Measurements from ENCODE around the gene CYTH2. TPM values are rescaled to one million over a fixed set of nuclear protein-coding genes. Genes with fewer than 3 reads are reported as not detected.

Gene CYTH2
- total and polyA plus RNA-seq, 7 donors, result 21.8 to 45.2 (median 36.6) TPM

GRCh38 chr19:48489608-48490216, 20.5 kb downstream of the CYTH2 start:
- Histone ChIP-seq H3K9me3 (no peaks in the 10 kb centered on the region), H3K27me3 (ENCODE audit: insufficient read depth in 3 of 3, low read length in 2 of 3) (peaks cover 0 to 37% (median 13%) of the 10 kb centered on the region in 3 donors), H3K4me3 (no peak overlapping the region), H3K4me1 (peaks cover 8% of the 10 kb centered on the region), H3K27ac (no peak overlapping the region), H3K36me3 (ENCODE audit: insufficient read depth in 1 of 2, low read depth in 1 of 2) (no peaks in the 10 kb centered on the region)
- intact Hi-C loops (cut with DNase I), result loop anchor here (1.0 to 2.0 kb wide), 2 partner anchors 95 to 97 kb away; no protein-coding TSS in a partner anchor
- ATAC-seq, result peak; percentile 52 to 71 (median 57)
- WGBS, 3 donors, result 16 to 20% (median 20%) methylated on average over 19 of the region's 19 CpGs
- TF ChIP-seq CTCF (IDR thresholded peaks at IDR 0.05), result peak; percentile 92
- peak; percentile 76 to 88 for DNase-seq

DNA sequence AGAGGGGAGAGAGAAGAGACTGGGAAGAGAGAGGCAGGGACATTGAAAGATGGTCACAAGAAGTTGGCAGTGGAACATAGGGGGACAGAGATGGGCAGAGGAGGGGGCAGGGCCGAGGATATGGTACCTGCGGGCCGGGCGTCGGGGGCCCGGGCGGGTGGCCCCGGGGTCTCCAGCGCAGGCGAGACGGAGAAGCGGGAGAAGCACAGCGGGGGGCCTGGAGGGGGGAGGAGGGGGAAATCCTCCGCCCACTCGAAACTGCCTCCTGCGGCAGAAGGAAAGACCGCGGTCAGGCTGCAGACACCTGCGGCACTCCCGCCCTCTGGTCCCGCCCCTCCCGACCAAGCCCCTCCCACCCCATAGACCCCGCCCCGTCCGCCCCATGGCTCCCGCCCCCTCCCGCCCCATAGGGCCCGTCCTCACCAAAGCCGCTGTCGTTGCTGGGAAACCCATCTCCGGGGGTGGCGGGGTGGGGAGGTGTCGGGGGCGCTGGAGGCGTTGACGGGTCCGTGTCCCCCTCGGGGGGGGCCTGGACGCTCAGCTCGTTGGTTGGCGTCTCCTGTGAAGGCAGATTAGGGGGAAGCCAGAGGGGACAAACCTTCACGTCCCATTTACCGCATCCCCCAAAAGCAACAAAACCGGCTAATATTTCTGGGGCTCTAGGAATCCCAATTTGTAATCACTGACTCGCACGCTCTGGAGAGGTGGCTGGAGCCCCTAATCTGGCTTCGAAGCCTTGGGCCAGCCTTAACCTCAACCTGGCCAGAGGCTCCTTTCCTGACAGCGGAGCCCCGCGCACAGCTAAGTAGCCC, 22.0 kb downstream of the CYTH2 start:
- Histone ChIP-seq H3K27ac (no peak overlapping the region), H3K36me3 (ENCODE audit: insufficient read depth in 1 of 2, low read depth in 1 of 2) (no peaks in the 10 kb centered on the region), H3K4me1 (peaks cover 8% of the 10 kb centered on the region), H3K27me3 (ENCODE audit: insufficient read depth in 3 of 3, low read length in 2 of 3) (peaks cover 0 to 38% (median 13%) of the 10 kb centered on the region in 3 donors), H3K4me3 (no peak overlapping the region), H3K9me3 (no peaks in the 10 kb centered on the region)
- intact Hi-C loops (cut with DNase I), result no loop called here
- peak in 1 of 2 donors; percentile 43 for DNase-seq
- TF ChIP-seq CTCF (IDR thresholded peaks at IDR 0.05), result no peak
- whole genome bisulfite sequencing, 3 donors, result 5 to 7% (median 7%) methylated on average over 36 to 50 of the region's 50 CpGs
- no peak for ATAC-seq

GRCh38 chr19:48491793-48492123, 22.6 kb downstream of the CYTH2 start:
- no peak overlapping the region for H3K27ac ChIP-seq
- no peak for TF ChIP-seq CTCF (IDR thresholded peaks at IDR 0.05)
- peaks cover 8% of the 10 kb centered on the region for H3K4me1 ChIP-seq
- H3K27me3 ChIP-seq (ENCODE audit: insufficient read depth in 3 of 3, low read length in 2 of 3), result peaks cover 0 to 43% (median 14%) of the 10 kb centered on the region in 3 donors
- 37 to 47% (median 40%) methylated on average over 10 of the region's 10 CpGs for WGBS, 3 donors
- H3K9me3 ChIP-seq, result no peaks in the 10 kb centered on the region
- ATAC-seq (no peak), DNase-seq (peak in 1 of 2 donors; percentile 49)
- no peaks in the 10 kb centered on the region for H3K36me3 ChIP-seq (ENCODE audit: insufficient read depth in 1 of 2, low read depth in 1 of 2)
- intact Hi-C loops (cut with DNase I), result no loop called here
- H3K4me3 ChIP-seq, result no peak overlapping the region

DNA sequence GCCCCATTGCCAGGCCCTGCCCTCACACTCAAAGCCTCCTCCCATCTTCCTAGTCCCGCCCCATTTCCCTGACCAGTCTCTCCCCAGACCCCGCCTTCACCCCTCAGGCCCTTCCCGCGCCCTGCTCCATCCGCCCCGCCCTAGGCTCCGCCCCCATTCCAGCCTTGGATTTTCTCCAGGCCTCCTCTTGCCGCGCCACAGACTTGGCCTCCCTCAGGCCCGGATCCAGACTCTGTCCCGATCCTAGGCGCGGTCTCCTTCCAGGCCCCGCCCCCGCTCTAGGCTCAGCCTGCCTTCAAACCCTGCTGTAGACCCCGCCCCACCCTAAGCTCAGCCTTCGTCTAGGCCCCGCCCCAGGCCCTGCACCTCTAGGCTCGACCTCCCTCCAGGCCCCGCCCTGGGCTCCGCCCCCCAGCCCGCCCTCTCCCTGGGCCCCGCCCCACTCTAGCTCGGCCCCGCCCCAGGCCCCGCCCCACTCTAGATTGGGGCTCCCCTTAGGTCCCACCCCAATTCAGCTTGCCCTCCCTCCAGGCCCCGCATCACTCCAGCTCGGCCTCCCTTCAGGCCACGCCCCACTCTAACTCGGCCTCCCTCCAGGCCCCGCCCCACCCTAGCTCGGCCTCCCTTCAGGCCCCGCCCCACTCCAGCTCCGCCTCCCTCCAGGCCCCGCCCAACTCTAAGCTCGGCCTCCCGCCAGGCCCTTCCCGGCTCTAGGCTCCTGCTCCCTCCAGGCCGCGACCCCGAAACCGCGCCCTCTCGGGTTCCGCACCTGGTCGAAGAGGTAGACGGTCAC, 24.0 kb downstream of the CYTH2 start:
- intact Hi-C loops (cut with DNase I), result no loop called here
- TF ChIP-seq CTCF (IDR thresholded peaks at IDR 0.05), result no peak
- H3K4me1 ChIP-seq, result peaks cover 8% of the 10 kb centered on the region
- WGBS, 3 donors, result 2 to 5% (median 3%) methylated on average over 38 to 47 of the region's 47 CpGs
- DNase-seq (peak; percentile 91 to 94), ATAC-seq (peak; percentile 77 to 83 (median 81))
- no peaks in the 10 kb centered on the region for H3K36me3 ChIP-seq (ENCODE audit: insufficient read depth in 1 of 2, low read depth in 1 of 2)
- H3K27ac ChIP-seq, result peak overlapping the region; percentile 53
- no peaks in the 10 kb centered on the region for H3K9me3 ChIP-seq
- peak overlapping the region; percentile 65 for H3K4me3 ChIP-seq
- H3K27me3 ChIP-seq (ENCODE audit: insufficient read depth in 3 of 3, low read length in 2 of 3), result peaks cover 0 to 51% (median 15%) of the 10 kb centered on the region in 3 donors
